Measurements from ENCODE around the gene KRTAP5-2. TPM values are rescaled to one million over a fixed set of nuclear protein-coding genes. Genes with fewer than 3 reads are reported as not detected.
"Not testable (repeated sequence)": the region's sequence is repeated elsewhere in the genome, so short reads cannot be mapped to it uniquely, and the experiment has no call there.

The KRTAP5-2 gene, protein sequence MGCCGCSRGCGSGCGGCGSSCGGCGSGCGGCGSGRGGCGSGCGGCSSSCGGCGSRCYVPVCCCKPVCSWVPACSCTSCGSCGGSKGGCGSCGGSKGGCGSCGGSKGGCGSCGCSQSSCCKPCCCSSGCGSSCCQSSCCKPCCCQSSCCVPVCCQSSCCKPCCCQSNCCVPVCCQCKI
- not detected for polyA plus RNA-seq (ENCODE audit: low read depth in 6 of 6)

DNA sequence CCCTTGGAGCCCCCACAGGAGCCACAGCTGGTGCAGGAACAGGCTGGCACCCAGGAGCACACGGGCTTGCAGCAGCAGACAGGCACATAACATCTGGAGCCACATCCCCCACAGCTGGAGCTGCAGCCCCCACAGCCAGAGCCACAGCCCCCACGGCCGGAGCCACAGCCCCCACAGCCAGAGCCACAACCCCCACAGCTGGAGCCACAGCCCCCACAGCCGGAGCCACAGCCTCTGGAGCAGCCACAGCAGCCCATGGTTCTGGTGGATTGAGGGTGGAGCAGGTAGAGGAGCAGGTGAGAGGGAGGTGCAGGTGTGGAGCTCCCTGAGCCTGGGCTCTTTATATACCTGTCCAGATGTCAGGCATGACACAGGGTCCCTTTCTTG, at the start of gene KRTAP5-2:
Gene KRTAP5-2 (minus strand): TSS at position 301 of the 387 bp plus-strand sequence. CDS start 44 bp downstream, at position 257.
- ATAC-seq (ENCODE audit: low read depth in 2 of 2) (no peak), DNase-seq (no peak)
- Mint-ChIP-seq H3K4me3 (no peak within 1 kb of the TSS), H3K27me3 (peaks cover 49 to 60% (median 51%) of the 10 kb centered on the region in 3 donors), H3K4me1 (peaks cover 0 to 6% (median 6%) of the 10 kb centered on the region in 3 donors), H3K27ac (peak within 1 kb of the TSS in 1 of 6 donors; percentile 67), H3K36me3 (no peaks in the 10 kb centered on the region), H3K9me3 (peaks cover 0 to 2% (median 0%) of the 10 kb centered on the region in 7 donors)

DNA sequence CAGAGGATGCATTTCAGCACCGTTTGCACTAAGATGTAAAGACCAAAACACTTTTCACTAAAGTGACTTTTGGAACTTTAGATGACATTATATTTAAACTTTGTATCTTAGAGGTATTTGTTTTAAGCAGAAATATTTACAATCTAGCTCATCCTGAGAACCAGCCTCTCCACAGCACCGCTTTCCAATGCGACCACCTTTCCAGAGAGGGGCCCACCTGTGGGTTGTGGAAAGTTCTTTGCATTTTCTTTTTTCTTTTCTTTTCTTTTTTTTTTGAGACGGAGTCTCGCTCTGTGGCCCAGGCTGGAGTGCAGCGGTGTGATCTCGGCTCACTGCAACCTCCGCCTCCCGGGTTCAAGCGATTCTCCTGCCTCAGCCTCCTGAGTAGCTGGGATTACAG, 48.4 kb upstream of the KRTAP5-2 start:
- not testable (repeated sequence) for DNase-seq; ATAC-seq (ENCODE audit: low read depth in 2 of 2); H3K9me3 Mint-ChIP-seq; H3K36me3 Mint-ChIP-seq; H3K4me3 Mint-ChIP-seq; H3K27ac Mint-ChIP-seq; H3K4me1 Mint-ChIP-seq
- H3K27me3 Mint-ChIP-seq = peaks cover 4 to 27% (median 23%) of the 10 kb centered on the region in 3 donors

DNA sequence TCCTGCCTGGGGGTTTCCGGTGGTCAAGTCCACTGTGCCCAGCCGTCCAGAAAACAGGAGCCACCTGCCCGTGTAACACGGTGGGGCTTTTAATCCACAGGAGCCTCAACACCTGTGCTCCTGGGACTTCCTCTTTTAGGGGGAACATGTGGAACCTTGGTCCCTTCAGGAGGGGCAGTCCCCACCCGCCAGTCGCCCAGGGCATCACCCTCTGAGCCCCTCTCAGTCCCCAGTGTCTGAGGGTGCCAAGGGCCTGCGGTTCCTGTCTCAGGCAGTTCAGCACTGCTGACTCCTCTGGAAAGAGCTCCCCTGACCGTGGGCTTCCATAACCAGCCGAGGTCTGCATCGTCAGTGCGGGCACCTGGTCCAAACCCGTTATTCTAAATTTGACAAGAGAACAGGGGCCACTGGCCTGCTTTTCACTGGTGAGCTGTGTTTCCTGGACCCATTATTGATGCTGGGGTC, 47.3 kb upstream of the KRTAP5-2 start:
- Mint-ChIP-seq H3K27ac (no peak overlapping the region), H3K4me3 (no peak overlapping the region), H3K9me3 (no peaks in the 10 kb centered on the region), H3K4me1 (no peaks in the 10 kb centered on the region), H3K27me3 (peaks cover 0 to 38% (median 28%) of the 10 kb centered on the region in 3 donors), H3K36me3 (no peaks in the 10 kb centered on the region)
- no peak for DNase-seq
- ATAC-seq (ENCODE audit: low read depth in 2 of 2) = peak in 1 of 2 donors; percentile 21

DNA sequence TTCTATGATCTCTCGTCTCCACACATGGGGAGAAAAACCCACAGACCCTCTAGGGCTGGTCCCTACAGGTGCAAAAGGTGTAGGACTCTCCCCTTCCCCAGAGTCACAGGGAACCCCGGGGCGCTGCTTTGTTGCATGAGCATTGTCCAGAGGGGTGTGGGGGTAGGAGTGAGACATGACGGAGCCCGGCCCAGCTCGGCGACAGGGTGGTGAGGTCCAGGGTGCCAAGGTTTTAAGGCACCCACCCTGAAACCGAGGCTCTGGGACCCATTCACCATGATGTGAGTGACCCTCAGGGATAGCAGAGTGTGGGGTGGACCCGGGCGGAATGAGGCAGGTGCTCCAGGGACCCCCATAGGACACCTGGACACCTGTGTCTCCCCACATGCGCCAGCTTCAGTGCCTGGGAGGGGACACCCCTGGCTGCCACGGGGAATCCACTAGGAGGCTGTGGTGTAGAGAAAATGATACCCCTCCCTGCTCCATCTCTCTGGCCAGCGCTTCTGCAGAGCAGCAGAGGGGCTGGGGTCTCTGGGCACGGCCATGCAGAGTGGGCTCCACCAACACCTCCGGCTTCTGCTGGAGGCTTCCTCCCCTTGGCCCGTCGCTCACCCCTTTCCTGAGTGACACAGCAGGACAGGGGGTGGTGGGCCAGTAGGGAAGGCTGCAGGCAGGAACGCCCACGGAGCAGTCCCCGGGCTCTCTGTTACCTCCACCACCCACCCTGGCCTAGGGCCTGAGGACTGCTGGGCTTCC, 46.7 kb upstream of the KRTAP5-2 start:
- Mint-ChIP-seq H3K9me3 (no peaks in the 10 kb centered on the region), H3K27me3 (peaks cover 5 to 45% (median 34%) of the 10 kb centered on the region in 3 donors), H3K4me1 (no peaks in the 10 kb centered on the region), H3K36me3 (no peaks in the 10 kb centered on the region), H3K4me3 (no peak overlapping the region), H3K27ac (no peak overlapping the region)
- DNase-seq (no peak), ATAC-seq (ENCODE audit: low read depth in 2 of 2) (no peak)

DNA sequence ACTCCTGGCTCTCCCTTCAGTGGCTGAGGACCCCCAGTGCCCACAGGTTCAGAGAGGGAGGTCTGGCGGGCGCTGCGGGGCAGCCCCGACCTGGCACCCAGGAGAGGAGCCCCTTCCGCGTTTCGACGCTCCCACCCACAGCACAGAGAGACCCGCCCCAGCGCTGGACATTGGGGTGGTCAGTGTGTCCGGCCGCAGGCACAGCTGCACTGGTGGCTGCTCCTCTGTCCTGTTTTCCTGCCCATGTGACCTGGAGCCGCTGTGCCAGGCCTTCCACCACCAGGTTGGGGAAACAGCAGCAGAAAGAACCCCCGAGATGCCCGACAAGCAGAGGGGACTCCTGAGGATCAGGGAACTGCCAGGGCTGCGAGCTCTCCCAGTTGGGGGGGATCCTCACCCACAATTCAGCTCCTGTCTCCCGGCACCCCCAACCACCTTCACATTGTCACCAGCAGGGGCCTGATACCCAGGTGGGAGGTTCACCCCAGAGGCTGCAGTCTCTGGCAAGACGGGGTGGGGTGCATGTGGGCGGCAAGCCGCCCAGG, 45.1 kb upstream of the KRTAP5-2 start:
- DNase-seq (no peak), ATAC-seq (ENCODE audit: low read depth in 2 of 2) (no peak)
- no peak overlapping the region for H3K4me3 Mint-ChIP-seq
- H3K9me3 Mint-ChIP-seq = no peaks in the 10 kb centered on the region
- no peaks in the 10 kb centered on the region for H3K4me1 Mint-ChIP-seq
- no peaks in the 10 kb centered on the region for H3K36me3 Mint-ChIP-seq
- H3K27ac Mint-ChIP-seq = peak overlapping the region in 1 of 6 donors; percentile 12
- peaks cover 9 to 59% (median 37%) of the 10 kb centered on the region in 3 donors for H3K27me3 Mint-ChIP-seq

DNA sequence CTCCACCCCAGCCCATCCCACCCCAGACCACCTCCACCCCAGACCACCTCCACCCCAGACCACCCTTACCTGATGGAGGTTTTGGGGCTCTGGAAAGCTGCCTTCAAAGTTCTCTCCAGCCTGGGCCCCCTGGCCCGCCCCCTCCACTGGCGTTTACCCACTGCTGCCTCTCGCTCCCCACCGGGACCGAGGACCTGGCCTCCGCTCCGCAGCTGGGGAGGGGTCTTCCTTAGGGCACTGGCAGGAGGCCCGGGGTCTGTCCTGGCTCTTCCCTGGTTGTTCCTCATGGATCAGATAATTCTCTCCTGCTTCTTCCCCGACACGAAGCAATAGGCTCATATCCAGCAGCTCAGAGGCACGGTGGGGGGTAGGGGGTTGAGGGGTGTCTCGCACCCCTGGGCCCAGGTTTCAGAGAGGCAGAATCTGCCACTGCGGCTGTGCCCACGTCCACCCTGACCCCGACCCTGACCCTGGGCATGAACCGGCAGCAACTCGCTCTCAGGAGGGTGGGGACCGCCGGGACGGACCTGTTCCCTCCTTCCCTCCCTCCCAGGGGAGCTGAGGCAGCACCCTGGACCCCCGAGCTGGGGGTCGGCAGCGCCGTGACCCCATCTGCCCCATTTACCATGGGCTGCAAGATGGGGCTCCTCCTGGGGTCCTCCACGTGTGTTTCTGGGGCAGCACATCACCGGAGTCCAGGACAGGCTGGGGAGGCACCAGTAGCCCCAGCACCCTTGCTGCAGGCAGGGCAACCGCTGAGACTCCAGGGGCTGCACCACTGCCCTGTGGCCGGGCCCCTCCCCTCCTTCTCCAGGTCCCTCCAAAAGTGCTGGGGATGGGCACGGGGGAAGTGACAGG, 44.4 kb upstream of the KRTAP5-2 start:
- no peaks in the 10 kb centered on the region for H3K4me1 Mint-ChIP-seq
- peaks cover 9 to 60% (median 37%) of the 10 kb centered on the region in 3 donors for H3K27me3 Mint-ChIP-seq
- H3K4me3 Mint-ChIP-seq = no peak overlapping the region
- H3K36me3 Mint-ChIP-seq = no peaks in the 10 kb centered on the region
- DNase-seq (no peak), ATAC-seq (ENCODE audit: low read depth in 2 of 2) (no peak)
- no peaks in the 10 kb centered on the region for H3K9me3 Mint-ChIP-seq
- H3K27ac Mint-ChIP-seq = no peak overlapping the region

DNA sequence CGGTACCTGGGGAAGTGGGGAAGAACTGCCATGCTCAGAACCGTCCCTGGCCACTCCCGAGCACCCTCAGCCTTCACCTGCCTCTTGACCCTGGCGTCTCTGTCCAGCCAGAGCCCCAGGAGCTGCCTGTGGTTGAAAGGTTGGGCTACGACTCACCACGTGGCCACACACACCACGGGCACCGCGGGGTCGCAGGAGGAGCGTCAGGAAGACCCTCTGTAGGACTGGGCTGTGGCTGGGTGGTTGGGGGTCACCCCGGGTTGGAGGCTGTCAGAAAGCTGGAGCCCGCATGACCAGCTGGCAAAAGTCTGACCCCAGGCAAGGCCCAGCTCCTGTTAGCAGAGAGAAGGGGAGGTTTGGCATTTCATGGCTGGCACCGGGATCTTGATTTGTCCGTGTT, 43.0 kb upstream of the KRTAP5-2 start:
- DNase-seq (no peak), ATAC-seq (ENCODE audit: low read depth in 2 of 2) (no peak)
- Mint-ChIP-seq H3K9me3 (no peaks in the 10 kb centered on the region), H3K4me1 (no peaks in the 10 kb centered on the region), H3K27ac (no peak overlapping the region), H3K27me3 (peaks cover 13 to 65% (median 41%) of the 10 kb centered on the region in 3 donors), H3K36me3 (no peaks in the 10 kb centered on the region), H3K4me3 (no peak overlapping the region)

DNA sequence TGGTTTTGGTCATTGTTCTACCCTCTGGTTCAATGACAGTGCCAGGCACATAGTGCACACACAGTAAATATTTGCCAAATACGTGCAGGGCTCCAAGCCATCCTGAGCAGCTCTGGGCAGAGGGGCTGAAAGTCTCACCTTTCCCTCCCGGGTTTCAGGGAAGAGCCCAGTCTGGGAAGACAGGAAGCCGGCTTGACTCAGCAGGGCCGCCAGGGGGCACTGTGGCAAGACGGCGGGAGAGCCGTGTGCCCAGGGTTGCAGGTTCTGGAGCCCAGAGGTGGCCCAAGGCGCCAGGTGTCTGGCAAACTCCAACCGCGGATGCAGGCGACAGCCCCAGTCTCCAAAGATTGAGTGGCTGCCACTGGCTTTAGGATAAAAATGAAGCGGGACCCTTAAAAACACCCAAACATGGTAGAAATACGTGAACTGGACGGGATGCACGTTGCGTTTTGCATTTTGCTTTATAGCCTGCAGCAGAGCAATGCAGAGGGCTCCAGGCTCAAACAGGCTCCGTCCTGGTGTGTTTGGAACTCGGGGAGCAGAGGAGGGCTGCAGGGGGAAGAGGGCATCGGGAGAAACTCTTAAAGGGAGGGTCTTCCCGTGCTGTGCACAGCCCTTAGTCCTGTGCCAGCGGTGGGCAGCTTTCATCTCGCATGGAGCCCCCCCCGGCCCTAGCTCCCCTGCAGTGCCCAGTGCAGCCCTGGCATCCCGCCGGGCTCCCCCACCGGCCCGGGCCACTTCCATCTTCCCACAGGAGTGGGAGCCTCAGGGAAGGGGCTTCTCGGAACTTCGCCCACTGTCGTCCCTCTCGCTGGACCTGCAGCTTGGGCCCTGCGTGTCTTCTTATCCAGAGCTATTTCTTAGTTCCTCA, 42.2 kb upstream of the KRTAP5-2 start:
- no peak for ATAC-seq (ENCODE audit: low read depth in 2 of 2)
- H3K4me3 Mint-ChIP-seq = no peak overlapping the region

DNA sequence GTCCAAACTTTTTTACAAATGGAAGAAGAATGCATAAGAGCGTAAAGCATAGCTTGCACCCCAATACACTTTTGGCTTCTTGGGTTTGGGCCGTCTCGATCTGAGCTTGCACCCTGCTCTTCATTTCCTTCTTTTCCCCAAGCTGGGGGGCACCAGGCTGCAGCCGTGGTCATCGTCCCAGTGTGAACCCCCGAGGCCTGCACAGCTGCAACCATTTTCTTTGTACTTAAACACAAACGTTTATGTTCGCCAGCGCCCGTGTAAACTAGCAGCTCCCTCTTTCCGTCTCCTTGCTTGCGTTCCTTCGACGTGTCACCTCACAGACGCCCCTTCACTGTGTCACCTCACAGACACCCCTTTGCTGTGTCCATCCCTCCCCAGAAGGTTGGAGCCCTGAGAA, 41.6 kb upstream of the KRTAP5-2 start:
- DNase-seq (no peak), ATAC-seq (ENCODE audit: low read depth in 2 of 2) (no peak)
- H3K27ac Mint-ChIP-seq = peak overlapping the region in 1 of 6 donors; percentile 76
- H3K36me3 Mint-ChIP-seq = no peaks in the 10 kb centered on the region
- no peak overlapping the region for H3K4me3 Mint-ChIP-seq
- H3K9me3 Mint-ChIP-seq = no peaks in the 10 kb centered on the region
- H3K27me3 Mint-ChIP-seq = peaks cover 13 to 65% (median 54%) of the 10 kb centered on the region in 3 donors
- no peaks in the 10 kb centered on the region for H3K4me1 Mint-ChIP-seq

More for the DNA sequence above, 42.2 kb upstream of the KRTAP5-2 start:
- Mint-ChIP-seq H3K4me1 (no peaks in the 10 kb centered on the region), H3K27me3 (peaks cover 13 to 65% (median 49%) of the 10 kb centered on the region in 3 donors), H3K36me3 (no peaks in the 10 kb centered on the region), H3K27ac (peak overlapping the region in 1 of 6 donors; percentile 76), H3K9me3 (no peaks in the 10 kb centered on the region)
- DNase-seq = no peak

DNA sequence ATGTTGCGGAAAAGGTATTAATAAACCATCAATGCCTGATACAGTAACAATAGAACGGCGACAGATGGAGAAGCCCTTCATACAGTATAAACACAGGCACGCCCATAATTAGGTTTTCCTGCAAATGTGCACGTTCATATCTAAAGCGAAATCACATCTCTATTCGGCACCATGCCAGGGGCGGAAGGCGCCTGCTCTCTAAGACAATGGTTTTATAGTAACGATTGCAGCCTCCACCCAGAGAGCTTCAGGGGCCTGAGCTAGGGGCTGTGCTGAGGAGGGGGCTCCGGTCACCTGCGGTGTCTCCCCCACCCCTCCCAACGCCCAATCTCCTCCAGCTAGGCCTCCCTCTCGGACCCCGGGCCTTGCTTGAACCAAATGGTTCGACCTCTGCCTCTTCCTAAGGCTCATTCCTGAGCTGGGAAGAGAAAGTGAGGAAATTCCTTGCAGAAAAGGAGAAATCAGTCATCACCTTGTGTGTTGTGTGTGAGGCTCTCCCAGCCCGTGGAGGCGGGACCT, 41.1 kb upstream of the KRTAP5-2 start:
- H3K27me3 Mint-ChIP-seq = peaks cover 13 to 65% (median 53%) of the 10 kb centered on the region in 3 donors

DNA sequence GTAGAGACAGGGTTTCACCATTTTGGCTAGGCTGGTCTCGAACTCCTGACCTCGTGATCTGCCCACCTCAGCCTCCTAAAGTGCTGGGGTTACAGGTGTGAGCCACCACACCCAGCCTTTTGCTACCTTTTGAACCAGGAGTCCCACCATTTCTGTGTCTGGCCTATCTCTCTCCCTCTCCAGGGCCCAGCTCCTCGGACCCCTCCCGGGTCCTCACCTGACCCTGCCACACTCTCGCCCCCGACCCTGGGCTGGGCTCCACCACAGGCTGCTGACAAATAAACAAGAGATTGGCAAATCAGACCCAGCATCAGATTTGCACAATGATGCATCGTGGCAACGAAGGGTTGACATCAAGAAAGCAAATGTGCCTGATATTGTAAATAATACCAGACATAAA, 40.2 kb upstream of the KRTAP5-2 start:
- H3K9me3 Mint-ChIP-seq = no peaks in the 10 kb centered on the region
- H3K4me3 Mint-ChIP-seq = no peak overlapping the region
- no peaks in the 10 kb centered on the region for H3K36me3 Mint-ChIP-seq
- H3K4me1 Mint-ChIP-seq = no peaks in the 10 kb centered on the region
- peaks cover 13 to 71% (median 57%) of the 10 kb centered on the region in 3 donors for H3K27me3 Mint-ChIP-seq
- no peak for ATAC-seq (ENCODE audit: low read depth in 2 of 2)
- H3K27ac Mint-ChIP-seq = no peak overlapping the region
- DNase-seq = no peak

More for the DNA sequence above, 41.1 kb upstream of the KRTAP5-2 start:
- Mint-ChIP-seq H3K4me1 (no peaks in the 10 kb centered on the region), H3K36me3 (no peaks in the 10 kb centered on the region), H3K9me3 (no peaks in the 10 kb centered on the region), H3K4me3 (no peak overlapping the region), H3K27ac (no peak overlapping the region)
- ATAC-seq (ENCODE audit: low read depth in 2 of 2) (no peak), DNase-seq (no peak)

DNA sequence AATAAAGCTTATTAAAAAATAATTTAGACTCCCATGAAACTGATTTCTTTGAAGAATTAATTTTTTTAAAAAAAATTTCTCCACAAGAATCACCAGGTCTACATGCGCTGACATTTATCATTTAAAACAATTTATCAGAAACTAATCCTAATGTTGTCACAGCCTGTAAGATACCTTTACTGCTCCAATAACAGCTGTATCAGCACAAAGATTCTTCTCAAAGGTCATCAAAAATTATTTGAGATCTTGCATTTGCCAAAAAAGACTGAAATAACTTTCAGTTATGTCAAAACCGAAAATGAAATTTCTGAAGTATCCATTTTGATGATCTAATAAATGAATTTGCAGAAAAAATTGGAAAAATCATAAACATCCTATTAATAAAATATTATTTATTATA, 39.5 kb upstream of the KRTAP5-2 start:
- DNase-seq (no peak), ATAC-seq (ENCODE audit: low read depth in 2 of 2) (no peak)
- no peak overlapping the region for H3K27ac Mint-ChIP-seq
- H3K27me3 Mint-ChIP-seq = peaks cover 16 to 78% (median 63%) of the 10 kb centered on the region in 3 donors
- no peaks in the 10 kb centered on the region for H3K4me1 Mint-ChIP-seq
- H3K9me3 Mint-ChIP-seq = no peaks in the 10 kb centered on the region
- no peak overlapping the region for H3K4me3 Mint-ChIP-seq
- no peaks in the 10 kb centered on the region for H3K36me3 Mint-ChIP-seq

Data from naive B cell (primary cell).